Esophagus squamous epithelium (tissue), 5 donors: ENCODE measurements around the gene TUBAL3. TPM values are rescaled to one million over a fixed set of nuclear protein-coding genes. Genes with fewer than 3 reads are reported as not detected.

Experiments used
- DNase-seq: peaks from one replicate; lab custom pipeline; 2025; lab: John Stamatoyannopoulos, UW
- H3K27ac ChIP-seq, 4 donors: fragments of 200-600 bp; sonication (generic); one replicate each; pipeline ENCODE4 v1.5.1; 2016 to 2019; ENCODE audit warnings: mild to moderate bottlenecking in 1 of 4
- H3K27me3 ChIP-seq, 4 donors: fragments of 200-600 bp; sonication (generic); 1 replicate in 3 of 4; 2 replicates in 1 of 4; pipeline versions ENCODE4 v1.5.1 to v1.6.0; 2017 to 2021; ENCODE audit warnings: antibody characterized with exemption in 1 of 4
- H3K36me3 ChIP-seq, 3 donors: fragments of 200-600 bp; sonication (generic); one replicate each; pipeline ENCODE4 v1.5.1; 2016 to 2019
- H3K4me1 ChIP-seq, 3 donors: fragments of 200-600 bp; sonication (generic); one replicate each; pipeline ENCODE4 v1.5.1; 2017 to 2019
- H3K4me3 ChIP-seq, 4 donors: fragments of 200-600 bp; sonication (generic); 1 replicate in 3 of 4; 2 replicates in 1 of 4; pipeline ENCODE4 v1.5.1; 2016 to 2019; ENCODE audit warnings: mild to moderate bottlenecking in 2 of 4, moderate library complexity in 1 of 4
- H3K9me3 ChIP-seq, 3 donors: fragments of 200-600 bp; sonication (generic); one replicate each; pipeline ENCODE4 v1.5.1; 2016 to 2019
- CTCF ChIP-seq, 6 experiments: fragments of 450-650 bp in 4 of 6; fragments of 200-600 bp in 2 of 6; sonication (generic) in 2 of 6; IDR thresholded peaks; one replicate each; pipeline ENCODE4 v1.5.1; 2016 to 2019; ENCODE audit warnings: antibody characterized with exemption in 6 of 6, mild to moderate bottlenecking in 4 of 6, moderate library complexity in 4 of 6
- POLR2A ChIP-seq, 4 donors: fragments of 450-650 bp; IDR thresholded peaks; one replicate each; pipeline ENCODE4 v1.6.1; 2017; ENCODE audit warnings: antibody characterized with exemption in 4 of 4, mild to moderate bottlenecking in 4 of 4, moderate library complexity in 3 of 4
- WGBS, 2 donors: methylation state at CpG; one replicate each; pipeline ENCODE4 v1.1.5; 2018; 5-methylcytosine and 5-hydroxymethylcytosine counted together
- intact Hi-C: fragments of 100-400 bp; cut with DNase I; formaldehyde crosslinking; loops from one replicate; pipeline ENCODE4 v1.15.0; 2022
- total RNA-seq, 4 donors: library from RNA; depleted of rRNA; stranded (reverse); fragments of >200 nt; gene quantifications; one replicate each; pipeline ENCODE4 v1.1.0, GENCODE V29; 2016
- donor health status: DM: yes; HTN: yes; CAD: no.

TUBAL3 gene
- total RNA-seq, 4 donors from 2014 or later = 0.19 TPM; not detected in 2

- intact Hi-C loops = no loop called here
- no peak overlapping the region for H3K4me3 ChIP-seq
- no peak for DNase-seq
- no peaks in the 10 kb centered on the region for H3K4me1 ChIP-seq
- no peaks in the 10 kb centered on the region for H3K9me3 ChIP-seq
- no peak overlapping the region for H3K27ac ChIP-seq
- WGBS, 2 donors = 51 to 52% methylated on average over 12 of the region's 12 CpGs
- peaks cover 0 to 5% (median 0%) of the 10 kb centered on the region in 4 donors for H3K27me3 ChIP-seq
- no peaks in the 10 kb centered on the region for H3K36me3 ChIP-seq
- no peak for TF ChIP-seq CTCF (IDR thresholded peaks at IDR 0.05)
- no peak for TF ChIP-seq POLR2A (IDR thresholded peaks at IDR 0.05)
Measured at GRCh38 chr10:5396556-5397300, 7.9 kb downstream of the TUBAL3 start.

- Histone ChIP-seq H3K27ac (no peak overlapping the region), H3K9me3 (peaks cover 0 to 15% (median 8%) of the 10 kb centered on the region in 3 donors), H3K4me3 (no peak overlapping the region), H3K36me3 (no peaks in the 10 kb centered on the region), H3K4me1 (no peaks in the 10 kb centered on the region), H3K27me3 (peaks cover 0 to 5% (median 0%) of the 10 kb centered on the region in 4 donors)
- 96 to 98% methylated on average over 9 to 13 of the region's 18 CpGs for whole genome bisulfite sequencing, 2 donors
- intact Hi-C loops = no loop called here
- no peak for DNase-seq
- TF ChIP-seq POLR2A (IDR thresholded peaks at IDR 0.05) (no peak), CTCF (IDR thresholded peaks at IDR 0.05) (no peak)
Measured at GRCh38 chr10:5395168-5395567, 9.5 kb downstream of the TUBAL3 start.

GRCh38 chr10:5393529-5393928, 11.1 kb downstream of the TUBAL3 start:
- 83 to 88% methylated on average over 4 of the region's 14 CpGs for WGBS, 2 donors
- H3K4me1 ChIP-seq = no peaks in the 10 kb centered on the region
- H3K27me3 ChIP-seq = peaks cover 0 to 5% (median 0%) of the 10 kb centered on the region in 4 donors
- H3K4me3 ChIP-seq = no peak overlapping the region
- H3K36me3 ChIP-seq = no peaks in the 10 kb centered on the region
- DNase-seq = no peak
- H3K9me3 ChIP-seq = peaks cover 0 to 30% (median 14%) of the 10 kb centered on the region in 3 donors
- intact Hi-C loops = no loop called here
- H3K27ac ChIP-seq = no peak overlapping the region
- TF ChIP-seq CTCF (IDR thresholded peaks at IDR 0.05) = no peak
- no peak for TF ChIP-seq POLR2A (IDR thresholded peaks at IDR 0.05)

GRCh38 chr10:5391790-5392189, 12.8 kb downstream of the TUBAL3 start:
- TF ChIP-seq CTCF (IDR thresholded peaks at IDR 0.05) (no peak), POLR2A (IDR thresholded peaks at IDR 0.05) (no peak)
- Histone ChIP-seq H3K36me3 (no peaks in the 10 kb centered on the region), H3K9me3 (peaks cover 0 to 30% (median 14%) of the 10 kb centered on the region in 3 donors), H3K4me1 (no peaks in the 10 kb centered on the region), H3K27ac (no peak overlapping the region), H3K4me3 (no peak overlapping the region), H3K27me3 (no peaks in the 10 kb centered on the region)
- no peak for DNase-seq
- WGBS, 2 donors = 84 to 87% methylated on average over 3 of the region's 3 CpGs
- intact Hi-C loops = no loop called here

GRCh38 chr10:5390607-5391205, 13.9 kb downstream of the TUBAL3 start:
- Histone ChIP-seq H3K27me3 (no peaks in the 10 kb centered on the region), H3K27ac (no peak overlapping the region), H3K4me1 (no peaks in the 10 kb centered on the region), H3K9me3 (peaks cover 0 to 30% (median 14%) of the 10 kb centered on the region in 3 donors), H3K4me3 (no peak overlapping the region), H3K36me3 (no peaks in the 10 kb centered on the region)
- intact Hi-C loops = no loop called here
- no peak for DNase-seq
- 93 to 100% methylated on average over 1 of the region's 1 CpG for WGBS, 2 donors
- TF ChIP-seq CTCF (IDR thresholded peaks at IDR 0.05) (no peak), POLR2A (IDR thresholded peaks at IDR 0.05) (no peak)
